HG03060 (cell line): ENCODE measurements around the gene CDC14B.
"Not testable (repeated sequence)": the region's sequence is repeated elsewhere in the genome, so short reads cannot be mapped to it uniquely, and the experiment has no call there.

Source experiments
- ATAC-seq: cut with Tn5 transposase; IDR thresholded peaks from one replicate; pipeline ENCODE4 v1.9.1; 2021; ENCODE audit warnings: low read depth, moderate number of reproducible peaks; ENCODE audit not compliant: unreplicated experiment

The CDC14B gene

DNA sequence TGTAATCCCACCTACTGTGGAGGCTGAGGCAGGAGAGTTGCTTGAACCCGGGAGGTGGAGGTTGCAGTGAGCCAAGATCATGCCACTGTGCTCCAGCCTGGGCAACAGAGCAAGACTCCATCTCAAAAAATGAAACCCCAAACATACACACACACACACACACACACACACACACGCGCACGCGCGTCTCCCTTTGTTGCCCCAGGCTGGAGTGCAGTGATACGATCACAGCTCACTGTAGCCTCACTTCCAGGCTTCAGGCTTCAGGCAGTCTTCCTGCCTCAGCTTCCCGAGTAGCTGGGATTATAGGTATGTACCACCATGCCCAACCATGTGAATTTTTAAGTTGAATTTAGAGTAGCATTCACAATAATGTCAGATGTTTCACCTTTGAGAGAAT is 13.9 kb upstream of the CDC14B start:
- not testable (repeated sequence) for ATAC-seq

DNA sequence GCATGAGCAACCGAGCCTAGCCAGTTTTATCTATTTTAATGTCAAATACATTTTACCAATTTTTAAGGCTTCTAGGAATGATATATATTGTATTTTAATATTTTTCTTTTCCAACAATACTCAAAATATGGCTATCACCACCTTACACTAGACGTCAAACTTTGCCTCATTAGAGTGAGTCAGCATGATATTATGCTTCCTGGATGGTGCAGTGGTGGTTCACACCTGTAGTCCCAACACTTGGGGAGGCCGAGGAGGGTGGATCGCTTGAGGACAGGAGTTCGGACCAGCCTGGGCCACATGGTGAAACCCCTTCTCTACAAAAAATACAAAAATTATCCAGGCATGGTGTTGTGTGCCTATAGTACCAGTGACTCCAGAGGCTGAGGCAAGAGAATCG is 7.3 kb upstream of the CDC14B start:
- ATAC-seq, result no peak

DNA sequence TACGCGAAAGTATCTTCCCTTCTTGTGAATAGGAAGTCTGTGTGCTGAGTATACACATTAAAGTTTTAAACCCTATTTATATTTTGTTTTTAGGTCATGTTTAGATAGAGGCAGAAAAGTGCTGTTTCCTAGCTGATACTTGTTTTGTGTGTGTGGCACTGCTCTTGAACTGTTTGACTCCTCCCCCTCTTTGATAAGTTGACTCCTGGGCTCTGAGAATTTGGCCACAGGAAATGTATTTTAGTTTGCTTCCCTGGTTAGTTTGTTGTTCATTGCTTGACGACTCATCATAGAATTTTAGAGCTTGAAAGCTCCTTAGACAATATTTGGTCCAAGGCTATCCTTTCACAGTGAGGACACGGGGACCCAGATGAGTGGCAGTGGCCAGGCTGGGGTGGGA is 2.0 kb upstream of the CDC14B start:
- no peak for ATAC-seq

DNA sequence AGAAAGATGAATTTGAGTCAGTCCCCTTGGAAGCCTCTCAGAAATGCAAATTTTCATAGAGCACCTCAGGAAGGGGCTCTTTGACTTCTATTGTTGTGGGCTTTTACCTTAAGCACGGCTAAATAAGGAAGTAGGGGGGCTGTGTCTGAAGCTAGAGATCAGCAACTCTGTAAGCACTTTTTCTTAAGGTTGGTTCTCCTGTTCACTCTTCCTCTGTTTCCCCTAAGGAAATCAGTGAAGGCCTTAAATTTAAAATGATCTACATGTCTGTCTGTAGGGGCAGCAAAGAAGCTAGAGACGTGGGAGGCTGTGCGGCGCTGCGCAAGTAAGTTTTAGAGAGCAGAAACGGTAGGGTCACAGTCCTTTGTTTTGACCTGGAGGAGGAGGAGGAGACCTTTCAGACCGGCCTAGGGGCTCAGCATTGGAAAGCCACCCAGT is 1.2 kb upstream of the CDC14B start:
- no peak for ATAC-seq

DNA sequence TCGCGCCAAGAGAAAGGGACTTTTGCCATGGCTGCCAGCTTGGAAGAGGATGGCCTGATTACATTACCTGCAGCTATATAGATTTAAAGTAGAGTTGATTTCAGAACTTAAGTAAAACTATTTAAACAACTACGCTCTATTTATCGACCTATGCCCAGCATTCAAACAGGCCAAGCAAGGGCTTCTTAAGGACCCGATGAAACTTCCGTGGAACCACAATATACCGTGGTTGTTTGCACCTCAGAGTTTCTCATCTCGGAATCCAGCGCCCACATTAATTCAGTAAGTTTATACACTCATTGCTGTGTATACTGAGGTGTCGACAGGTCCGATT is 505 bp upstream of the CDC14B start:
- no peak for ATAC-seq

DNA sequence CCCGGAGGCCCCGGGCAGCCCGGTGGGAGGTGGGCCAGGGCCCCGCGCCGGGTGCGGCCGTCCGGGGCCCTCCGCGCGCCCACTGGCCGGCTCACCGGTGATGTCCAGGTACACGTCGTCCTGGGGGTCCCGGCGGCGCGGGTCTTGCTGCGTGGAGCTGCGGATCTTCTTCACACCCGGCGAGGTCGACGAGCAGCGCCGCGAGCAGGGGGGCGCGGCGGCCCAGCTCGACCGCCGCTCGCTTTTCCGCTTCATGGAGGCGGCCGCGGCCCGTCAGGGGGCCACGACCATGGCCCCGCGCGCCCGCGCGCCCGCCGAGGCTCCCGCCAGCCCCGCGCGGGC is 548 bp downstream of the CDC14B start:
- no peak for ATAC-seq

DNA sequence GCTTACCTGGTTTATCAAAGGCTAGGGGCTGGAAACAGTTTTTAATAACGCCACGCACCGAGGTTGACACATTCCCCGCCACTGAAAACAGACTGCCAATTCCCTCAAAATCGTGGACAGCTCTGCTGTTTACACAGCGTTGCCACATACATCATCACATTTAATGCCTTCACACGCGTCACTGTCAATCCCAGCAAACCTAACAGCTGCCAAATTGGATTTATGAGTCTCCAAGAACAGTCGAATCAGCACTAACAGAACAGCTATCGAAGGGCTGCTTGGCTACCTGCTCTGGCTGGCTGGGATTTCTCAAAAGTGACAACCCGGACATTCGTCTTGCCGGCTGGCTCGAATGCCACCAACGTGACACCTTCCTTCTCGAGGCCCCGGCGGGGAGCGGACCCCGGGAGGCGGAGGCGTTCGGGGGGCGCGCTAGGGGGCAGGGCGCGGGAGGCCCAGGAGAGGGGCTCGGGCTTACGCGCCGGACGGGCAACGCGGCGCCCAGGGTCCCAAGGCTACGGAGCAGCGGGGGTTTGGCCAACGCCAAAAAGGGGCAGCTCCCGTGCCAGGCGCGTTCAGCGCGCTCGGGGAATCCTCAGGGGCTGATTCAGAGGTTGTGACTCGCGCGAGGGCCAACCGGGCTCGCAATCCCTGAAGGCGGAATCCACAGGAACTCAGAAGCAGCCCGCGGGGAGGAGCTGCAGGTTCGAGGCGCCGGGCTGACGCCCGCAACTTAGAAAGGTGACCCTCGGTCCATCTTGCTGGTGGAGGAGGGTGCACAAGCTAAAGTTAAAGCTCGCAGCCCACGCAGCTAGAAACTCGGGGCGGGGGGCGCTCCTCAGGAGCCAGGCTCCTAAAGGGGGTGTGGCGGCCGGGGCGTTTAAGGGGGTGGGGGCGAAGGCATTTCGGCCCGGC is 1.2 kb downstream of the CDC14B start:
- ATAC-seq, result no peak

DNA sequence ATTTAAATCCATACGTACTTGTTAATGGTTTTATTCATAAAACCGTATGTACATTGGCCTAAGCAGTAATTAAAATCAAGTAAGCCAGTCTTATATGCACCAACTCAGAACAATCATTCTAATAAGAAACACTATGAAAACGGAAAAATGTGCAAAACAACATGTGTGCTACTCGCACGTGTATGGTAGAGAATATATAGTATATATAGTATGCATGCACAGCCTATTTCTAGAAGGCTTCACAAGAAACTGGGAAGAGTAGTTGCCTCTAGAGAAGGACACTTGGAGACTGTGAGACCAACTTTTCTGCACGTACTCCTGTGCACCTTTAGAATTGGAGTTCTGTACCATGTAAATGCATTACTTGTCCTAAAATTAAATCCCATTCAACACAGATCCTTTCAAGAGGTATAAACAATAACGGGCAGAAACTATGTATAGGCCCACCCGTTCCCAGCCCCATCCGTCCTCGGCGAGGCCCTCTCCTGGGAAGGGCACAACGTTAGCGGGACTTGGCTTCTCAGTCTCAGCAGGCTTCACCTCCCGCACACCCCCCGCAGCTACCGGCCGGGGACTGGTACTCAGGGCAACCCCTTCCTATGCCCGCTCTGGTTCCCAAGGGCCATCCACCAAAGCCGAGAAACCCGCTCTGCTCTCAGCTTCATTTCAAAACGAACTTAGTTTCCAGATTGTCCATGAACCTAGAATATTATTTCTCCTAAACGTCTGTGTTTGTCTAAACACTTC is 2.0 kb downstream of the CDC14B start:
- ATAC-seq, result no peak

DNA sequence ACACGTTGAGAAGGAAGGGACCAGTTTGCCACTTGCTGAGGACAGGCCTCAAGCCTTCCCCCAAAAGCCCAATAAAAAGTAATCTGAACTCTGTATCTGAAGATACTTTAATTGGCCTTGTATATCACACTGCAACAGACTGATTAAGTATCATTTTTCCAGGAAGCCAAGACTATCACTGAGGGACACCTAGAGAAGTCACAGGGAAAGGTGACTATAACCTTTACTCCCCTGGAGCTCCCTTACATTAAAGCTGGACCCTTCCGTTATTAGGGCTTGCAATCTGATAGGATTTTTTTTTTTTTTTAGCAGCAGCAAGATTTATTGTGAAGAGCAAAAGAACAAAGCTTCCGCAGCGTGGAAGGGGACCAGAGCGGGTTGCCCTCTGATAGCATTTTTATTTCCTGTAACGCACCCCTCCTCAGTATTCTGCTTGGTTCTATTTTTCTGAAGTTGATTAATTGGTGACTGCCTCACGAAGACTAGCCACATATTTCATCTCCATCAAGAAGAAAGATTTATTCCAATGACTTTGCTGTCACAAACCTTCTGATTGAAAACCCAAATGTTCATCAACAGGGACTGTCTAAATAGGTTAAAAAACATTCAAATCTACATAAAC is 2.7 kb downstream of the CDC14B start:
- ATAC-seq, result no peak

DNA sequence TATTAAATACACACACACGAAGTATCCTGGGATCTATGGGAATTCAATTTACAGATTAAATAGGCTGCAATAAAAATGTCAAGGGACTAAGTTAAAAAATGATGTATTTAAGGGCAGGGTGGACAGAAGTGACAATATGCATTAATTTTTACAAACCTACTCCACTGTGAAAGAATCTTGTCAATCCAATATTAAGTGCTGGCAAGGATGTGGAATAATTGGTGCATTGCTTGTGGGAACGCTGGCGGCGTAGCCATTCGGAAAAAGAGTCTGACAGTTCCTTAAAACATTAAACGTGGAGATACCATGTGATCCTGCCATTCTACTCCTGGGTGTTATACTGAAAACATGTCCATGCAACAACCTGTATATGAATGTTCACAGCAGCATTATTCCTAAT is 4.2 kb downstream of the CDC14B start:
- ATAC-seq, result no peak

DNA sequence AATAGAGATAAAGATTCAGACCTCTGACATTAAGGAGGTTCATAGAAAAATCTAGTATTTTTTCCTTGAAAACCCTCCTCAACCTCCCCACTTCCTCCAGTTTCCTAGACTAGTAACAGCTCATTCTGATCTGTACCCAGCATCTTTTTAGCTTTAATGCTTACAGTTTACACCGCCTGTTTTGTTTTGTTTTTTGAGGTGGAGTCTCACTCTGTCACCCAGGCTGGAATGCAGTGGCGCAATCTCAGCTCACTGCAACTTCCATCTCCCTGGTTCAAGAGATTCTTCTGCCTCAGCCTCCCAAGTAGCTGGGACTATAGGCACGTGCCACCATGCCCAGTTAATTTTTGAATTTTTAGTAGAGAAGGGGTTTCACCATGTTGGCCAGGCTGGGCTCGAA is 5.0 kb downstream of the CDC14B start:
- not testable (repeated sequence) for ATAC-seq

DNA sequence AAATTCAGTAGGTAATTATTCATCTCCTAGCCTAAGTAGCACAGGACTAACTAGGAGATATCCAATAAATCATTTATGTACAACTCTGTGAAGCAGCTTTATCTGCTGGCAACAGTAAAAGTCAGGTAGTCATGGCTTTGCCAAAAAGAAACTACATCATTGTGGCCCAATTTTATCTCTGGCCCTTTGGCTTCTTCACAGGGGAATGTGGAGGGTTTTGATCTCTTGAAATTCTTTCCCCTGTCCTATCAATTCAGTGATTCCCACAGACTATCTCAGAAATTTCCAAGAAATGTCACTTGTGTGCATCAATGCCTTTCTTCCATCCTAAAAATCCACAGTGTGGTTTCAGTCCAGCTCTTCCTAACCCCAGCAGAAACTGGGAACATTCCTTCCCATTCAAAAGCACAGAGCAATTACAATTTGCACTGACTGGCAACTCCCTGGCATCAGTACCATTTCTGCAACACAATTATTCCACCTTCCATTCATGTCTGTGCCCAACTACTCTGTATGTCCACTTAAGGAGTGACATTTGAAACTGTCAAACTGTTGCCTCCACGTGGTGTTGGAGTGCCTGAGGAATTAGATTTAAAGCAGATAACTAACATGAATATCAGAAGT is 6.6 kb downstream of the CDC14B start:
- ATAC-seq, result no peak

DNA sequence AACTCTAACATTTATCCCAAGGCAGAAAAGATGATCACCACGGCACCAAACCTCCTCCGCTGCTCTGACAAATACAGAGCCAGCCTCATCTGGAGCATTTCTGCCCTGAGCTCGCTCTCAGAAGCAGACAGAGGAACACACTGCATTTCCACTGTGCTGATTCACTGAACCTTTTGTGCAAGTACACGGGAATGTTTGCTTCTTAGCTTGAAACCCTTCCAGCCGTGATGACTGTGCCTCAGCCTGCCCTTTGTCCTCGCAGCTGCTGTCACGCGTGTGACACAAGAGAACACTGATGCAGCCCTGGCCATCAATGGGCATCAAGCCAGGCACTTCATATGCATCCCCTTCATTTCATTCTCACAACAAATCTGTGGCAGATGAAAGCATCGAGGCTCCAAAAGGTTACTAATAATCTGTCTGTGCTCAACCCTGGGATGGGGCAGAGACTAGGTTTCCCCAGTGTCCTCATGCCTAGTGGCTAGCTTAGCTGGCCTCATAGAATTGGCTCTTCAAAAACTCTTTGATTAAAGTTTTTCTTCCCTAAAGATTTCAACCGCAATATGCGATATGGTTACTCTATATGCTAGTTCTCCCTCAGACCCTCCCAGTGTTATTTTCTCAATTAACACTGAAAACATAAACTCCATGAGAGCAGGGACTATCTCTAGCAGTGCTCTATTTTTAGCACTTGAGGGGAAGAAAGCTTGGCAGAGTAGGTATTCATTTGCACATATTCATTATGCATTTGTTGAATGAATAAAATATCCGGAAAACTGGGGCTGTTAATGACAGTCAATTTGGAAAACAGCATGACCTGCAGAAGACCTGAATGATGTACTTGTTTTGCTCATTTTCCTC is 7.3 kb downstream of the CDC14B start:
- ATAC-seq, result no peak

DNA sequence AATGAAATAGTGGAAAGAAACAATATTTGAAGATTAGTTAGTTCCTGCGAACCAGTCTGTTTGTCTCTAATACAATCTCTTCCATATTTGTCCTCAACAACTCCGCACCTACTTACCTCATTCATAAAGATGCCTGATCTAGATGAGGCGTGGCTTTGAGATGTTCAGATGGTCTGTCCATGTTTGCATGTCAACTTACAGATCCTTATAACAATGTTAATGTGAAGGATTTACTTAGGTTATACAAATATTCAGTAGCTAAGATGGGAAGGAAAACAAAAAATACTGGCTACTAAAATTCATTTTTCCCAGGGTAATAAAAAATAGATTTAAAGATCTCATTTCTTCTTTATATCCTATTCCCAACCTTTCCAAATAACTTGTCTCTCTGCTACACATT is 8.3 kb downstream of the CDC14B start:
- ATAC-seq, result no peak

DNA sequence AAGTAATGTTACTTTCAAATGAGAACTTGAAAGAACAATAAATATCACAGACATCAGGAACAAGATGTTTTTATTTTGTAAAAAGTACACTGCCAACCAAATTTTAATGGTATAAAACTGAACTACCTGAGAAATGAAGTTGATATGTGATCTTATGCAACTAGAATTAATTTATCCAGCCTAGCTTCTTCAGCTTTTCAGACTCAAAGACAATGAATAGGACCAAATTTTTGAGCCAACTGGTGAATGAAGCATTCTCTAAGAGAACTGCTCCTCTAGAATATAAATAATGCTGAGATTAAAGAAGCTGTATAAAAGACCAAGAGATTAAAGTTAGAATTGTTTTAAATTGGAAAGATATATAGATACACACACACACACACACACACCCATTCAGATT is 9.9 kb downstream of the CDC14B start:
- ATAC-seq, result no peak

DNA sequence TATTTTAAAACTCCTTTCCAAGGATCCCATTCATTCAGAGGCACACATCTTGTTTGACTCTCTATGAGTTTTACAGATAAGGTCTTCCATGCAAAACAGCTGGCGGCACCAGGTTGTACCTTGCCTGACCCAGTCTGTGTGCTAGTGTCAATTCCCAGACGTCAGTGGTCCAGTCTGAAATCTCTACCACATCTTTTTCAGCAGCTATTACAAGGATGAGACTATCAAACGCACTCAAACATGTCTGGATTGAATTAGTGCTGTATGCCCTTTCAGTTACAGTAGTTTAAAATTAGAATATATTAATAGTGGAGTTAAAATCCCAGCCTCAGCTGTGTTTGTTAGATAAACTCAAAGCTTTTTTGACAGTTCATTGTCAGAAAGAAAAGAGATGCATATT is 11.7 kb downstream of the CDC14B start:
- ATAC-seq, result no peak

DNA sequence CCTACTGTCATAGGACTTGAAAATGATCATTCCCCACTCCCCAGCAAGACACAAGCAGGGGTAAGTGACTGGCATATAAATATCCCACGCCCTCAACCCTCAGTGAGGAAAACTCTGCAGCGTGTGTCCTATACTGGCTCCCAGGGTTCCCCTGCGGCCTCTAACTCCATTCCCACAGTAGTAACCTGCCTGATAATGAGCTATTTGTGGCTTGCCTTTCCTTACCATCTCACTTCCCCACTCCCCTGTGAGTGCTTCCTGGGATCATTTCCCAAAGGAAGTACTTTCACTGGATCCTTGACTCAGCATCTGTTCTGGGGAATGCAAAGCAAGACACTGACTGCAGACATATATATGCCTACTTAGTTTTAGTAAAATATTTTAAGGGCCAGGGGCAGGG is 14.3 kb downstream of the CDC14B start:
- ATAC-seq, result no peak

DNA sequence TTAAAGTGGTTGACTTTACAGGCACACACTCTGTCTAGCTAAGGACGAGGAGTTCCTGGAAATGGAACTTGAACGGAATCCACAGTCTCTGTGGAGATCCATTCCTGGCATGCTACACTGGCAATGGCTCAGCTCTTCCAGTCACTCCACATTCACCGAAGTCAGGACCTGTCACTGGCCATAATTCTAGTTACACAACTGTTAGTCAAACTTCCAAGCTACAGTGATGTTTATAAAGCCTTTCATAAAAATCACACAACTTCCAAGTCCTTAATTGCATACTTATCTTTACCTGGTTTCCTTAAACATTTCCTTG is 15.7 kb downstream of the CDC14B start:
- no peak for ATAC-seq

DNA sequence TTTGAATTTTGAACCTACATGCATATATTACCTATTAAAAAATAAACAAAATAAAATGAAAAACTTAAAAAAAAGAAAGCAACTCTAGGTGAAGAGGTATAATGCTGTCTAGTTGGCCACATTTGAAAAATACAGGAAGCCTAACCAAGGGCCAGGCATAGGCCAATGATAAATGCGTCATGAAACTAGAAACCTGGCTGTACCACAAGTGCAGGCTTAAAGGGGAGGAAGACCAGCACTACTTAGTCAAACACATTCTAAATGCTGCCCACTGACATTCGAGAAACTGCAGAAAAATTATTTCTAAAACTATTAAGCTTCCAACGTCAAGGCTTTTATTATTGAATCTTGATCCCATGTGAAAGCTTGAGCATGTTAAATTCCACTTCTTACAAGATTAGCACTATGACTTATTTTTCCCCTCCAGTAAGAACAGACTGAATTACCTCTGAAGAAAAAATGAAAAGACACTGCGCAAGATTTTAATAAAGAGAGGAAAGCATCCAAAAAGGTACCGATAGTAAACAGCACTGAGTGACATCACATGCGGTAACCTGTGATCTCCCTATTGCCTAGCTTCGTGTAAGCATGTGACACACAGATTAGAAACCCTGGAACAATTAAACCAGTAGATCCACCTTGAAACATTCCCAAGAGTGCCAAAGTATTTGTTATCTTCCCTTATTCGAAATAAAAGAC is 16.2 kb downstream of the CDC14B start:
- ATAC-seq, result no peak

DNA sequence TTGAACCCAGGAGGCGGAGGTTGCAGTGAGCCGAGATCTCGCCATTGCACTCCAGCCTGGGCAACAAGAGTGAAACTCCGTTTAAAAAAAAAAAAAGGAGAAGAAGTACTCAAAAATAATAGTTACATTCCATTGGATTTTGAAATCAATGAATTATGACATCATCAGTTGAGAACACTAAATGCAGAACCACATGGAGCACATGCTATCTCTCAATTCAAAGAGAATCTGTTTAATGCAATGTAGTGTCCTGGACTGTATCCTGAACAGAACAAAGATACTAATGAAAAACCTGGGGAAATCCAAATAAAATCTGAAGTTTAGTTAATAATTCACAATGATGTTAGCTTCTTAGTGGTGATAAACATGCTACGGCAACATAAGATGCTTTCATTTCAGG is 20.3 kb downstream of the CDC14B start:
- ATAC-seq, result no peak
